Measurements from ENCODE around the gene GRM1.

The GRM1 gene

DNA sequence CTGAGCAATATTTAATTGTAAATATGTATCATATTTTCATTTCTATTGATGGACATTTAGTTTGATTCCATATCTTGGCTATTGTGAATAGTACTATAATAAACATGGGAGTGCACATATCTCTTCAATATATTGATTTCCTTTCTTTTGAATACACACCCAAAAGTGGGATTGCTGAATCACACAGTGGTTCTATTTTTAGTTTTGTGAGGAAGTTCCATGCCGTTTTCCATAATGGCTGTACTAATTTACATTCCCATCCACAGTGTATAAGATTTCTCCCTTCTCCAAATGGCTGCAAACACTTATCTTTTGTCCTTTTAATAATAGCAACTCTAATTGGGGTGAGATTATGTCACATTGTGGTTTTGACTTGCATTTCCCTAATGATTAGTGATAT, 428.0 kb downstream of the GRM1 start:
- DNase-seq (ENCODE audit: low read depth in 1 of 2, low spot score in 1 of 2), result no peak
- TF ChIP-seq SPI1 (IDR thresholded peaks at IDR 0.05; ENCODE audit: borderline replicate concordance, low read depth) (no peak), POLR2AphosphoS5 (IDR thresholded peaks at IDR 0.05; ENCODE audit: low read depth) (no peak), GABPA (IDR thresholded peaks at IDR 0.05; ENCODE audit: low read depth) (no peak)
- TF ChIP-seq, protein P1, sequence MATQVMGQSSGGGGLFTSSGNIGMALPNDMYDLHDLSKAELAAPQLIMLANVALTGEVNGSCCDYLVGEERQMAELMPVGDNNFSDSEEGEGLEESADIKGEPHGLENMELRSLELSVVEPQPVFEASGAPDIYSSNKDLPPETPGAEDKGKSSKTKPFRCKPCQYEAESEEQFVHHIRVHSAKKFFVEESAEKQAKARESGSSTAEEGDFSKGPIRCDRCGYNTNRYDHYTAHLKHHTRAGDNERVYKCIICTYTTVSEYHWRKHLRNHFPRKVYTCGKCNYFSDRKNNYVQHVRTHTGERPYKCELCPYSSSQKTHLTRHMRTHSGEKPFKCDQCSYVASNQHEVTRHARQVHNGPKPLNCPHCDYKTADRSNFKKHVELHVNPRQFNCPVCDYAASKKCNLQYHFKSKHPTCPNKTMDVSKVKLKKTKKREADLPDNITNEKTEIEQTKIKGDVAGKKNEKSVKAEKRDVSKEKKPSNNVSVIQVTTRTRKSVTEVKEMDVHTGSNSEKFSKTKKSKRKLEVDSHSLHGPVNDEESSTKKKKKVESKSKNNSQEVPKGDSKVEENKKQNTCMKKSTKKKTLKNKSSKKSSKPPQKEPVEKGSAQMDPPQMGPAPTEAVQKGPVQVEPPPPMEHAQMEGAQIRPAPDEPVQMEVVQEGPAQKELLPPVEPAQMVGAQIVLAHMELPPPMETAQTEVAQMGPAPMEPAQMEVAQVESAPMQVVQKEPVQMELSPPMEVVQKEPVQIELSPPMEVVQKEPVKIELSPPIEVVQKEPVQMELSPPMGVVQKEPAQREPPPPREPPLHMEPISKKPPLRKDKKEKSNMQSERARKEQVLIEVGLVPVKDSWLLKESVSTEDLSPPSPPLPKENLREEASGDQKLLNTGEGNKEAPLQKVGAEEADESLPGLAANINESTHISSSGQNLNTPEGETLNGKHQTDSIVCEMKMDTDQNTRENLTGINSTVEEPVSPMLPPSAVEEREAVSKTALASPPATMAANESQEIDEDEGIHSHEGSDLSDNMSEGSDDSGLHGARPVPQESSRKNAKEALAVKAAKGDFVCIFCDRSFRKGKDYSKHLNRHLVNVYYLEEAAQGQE (IDR thresholded peaks at IDR 0.05; ENCODE audit: insufficient replicate concordance, low read depth), result no peak
- TF ChIP-seq, protein P2, sequence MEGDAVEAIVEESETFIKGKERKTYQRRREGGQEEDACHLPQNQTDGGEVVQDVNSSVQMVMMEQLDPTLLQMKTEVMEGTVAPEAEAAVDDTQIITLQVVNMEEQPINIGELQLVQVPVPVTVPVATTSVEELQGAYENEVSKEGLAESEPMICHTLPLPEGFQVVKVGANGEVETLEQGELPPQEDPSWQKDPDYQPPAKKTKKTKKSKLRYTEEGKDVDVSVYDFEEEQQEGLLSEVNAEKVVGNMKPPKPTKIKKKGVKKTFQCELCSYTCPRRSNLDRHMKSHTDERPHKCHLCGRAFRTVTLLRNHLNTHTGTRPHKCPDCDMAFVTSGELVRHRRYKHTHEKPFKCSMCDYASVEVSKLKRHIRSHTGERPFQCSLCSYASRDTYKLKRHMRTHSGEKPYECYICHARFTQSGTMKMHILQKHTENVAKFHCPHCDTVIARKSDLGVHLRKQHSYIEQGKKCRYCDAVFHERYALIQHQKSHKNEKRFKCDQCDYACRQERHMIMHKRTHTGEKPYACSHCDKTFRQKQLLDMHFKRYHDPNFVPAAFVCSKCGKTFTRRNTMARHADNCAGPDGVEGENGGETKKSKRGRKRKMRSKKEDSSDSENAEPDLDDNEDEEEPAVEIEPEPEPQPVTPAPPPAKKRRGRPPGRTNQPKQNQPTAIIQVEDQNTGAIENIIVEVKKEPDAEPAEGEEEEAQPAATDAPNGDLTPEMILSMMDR (IDR thresholded peaks at IDR 0.05; ENCODE audit: insufficient read depth, low read length), result no peak
- Histone ChIP-seq H3K27me3 (ENCODE audit: insufficient read depth, poor library complexity, severe bottlenecking) (no peaks in the 10 kb centered on the region), H3K27ac (replicated peaks) (no peak overlapping the region), H3K4me3 (replicated peaks; ENCODE audit: insufficient read depth, low read length) (no peak overlapping the region)

DNA sequence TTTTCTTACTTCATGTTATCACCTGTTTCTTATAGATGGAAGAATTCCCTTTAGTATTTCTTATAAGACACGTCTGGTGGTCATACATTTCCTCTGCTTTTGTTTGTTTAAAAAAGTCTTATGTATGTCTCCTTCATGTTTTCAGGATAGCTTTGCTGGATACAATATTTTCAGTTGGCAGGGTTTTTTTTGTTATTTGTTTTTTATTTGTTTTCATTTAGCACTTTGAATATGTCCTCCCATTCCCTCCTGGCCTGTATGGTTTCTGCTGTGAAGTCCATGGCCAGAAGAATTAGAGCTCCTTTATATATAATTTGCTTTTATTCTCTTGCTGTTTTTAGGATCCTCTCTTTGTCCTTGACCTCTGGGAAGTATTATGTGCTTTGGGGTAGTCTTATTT, 432.1 kb downstream of the GRM1 start:
- Histone ChIP-seq H3K27ac (replicated peaks) (no peak overlapping the region), H3K27me3 (ENCODE audit: insufficient read depth, poor library complexity, severe bottlenecking) (no peaks in the 10 kb centered on the region), H3K4me3 (replicated peaks; ENCODE audit: insufficient read depth, low read length) (no peak overlapping the region)
- TF ChIP-seq SPI1 (IDR thresholded peaks at IDR 0.05; ENCODE audit: borderline replicate concordance, low read depth), result no peak
- TF ChIP-seq GABPA (IDR thresholded peaks at IDR 0.05; ENCODE audit: low read depth), result no peak
- TF ChIP-seq, protein P2 (IDR thresholded peaks at IDR 0.05; ENCODE audit: insufficient read depth, low read length), result no peak
- no peak for TF ChIP-seq POLR2AphosphoS5 (IDR thresholded peaks at IDR 0.05; ENCODE audit: low read depth)
- DNase-seq (ENCODE audit: low read depth in 1 of 2, low spot score in 1 of 2), result no peak

DNA sequence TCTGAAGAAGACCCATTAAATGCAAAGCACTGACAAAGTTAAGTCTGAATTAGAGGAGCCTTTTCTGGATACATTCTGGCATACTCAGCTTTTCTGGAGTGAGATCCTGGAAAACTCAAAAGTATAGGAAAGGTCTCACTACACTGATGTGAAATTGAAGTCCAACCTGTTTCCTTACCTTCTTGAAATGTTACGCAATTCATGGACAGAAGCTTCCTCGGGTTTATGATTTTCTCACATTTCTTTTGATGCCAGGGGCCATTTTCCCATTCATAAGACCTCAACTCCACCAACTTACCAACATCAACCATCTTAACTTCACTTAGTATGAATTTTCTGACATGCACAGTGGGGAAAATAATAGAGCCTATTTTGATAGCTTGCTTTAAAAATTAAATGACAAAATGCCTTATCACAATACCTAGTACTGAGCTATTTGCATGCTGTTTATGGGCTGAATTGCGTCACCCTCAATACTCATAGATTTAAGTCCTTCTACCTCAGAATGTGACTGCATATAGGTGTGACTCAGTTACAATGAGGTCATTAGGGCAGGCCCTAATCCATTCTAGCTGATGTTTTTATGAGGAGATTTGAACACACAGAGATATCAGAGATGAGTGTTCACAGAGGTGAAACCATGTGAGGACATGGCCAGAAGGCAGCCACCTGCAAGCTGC, 441.4 kb downstream of the GRM1 start:
- DNase-seq (ENCODE audit: low read depth in 1 of 2, low spot score in 1 of 2), result no peak
- H3K27me3 ChIP-seq (ENCODE audit: insufficient read depth, poor library complexity, severe bottlenecking), result no peaks in the 10 kb centered on the region
- TF ChIP-seq POLR2AphosphoS5 (IDR thresholded peaks at IDR 0.05; ENCODE audit: low read depth), result no peak
- TF ChIP-seq, protein P2 (IDR thresholded peaks at IDR 0.05; ENCODE audit: insufficient read depth, low read length), result no peak
- no peak for TF ChIP-seq SPI1 (IDR thresholded peaks at IDR 0.05; ENCODE audit: borderline replicate concordance, low read depth)
- TF ChIP-seq, protein P1 (IDR thresholded peaks at IDR 0.05; ENCODE audit: insufficient replicate concordance, low read depth), result no peak
- no peak for TF ChIP-seq GABPA (IDR thresholded peaks at IDR 0.05; ENCODE audit: low read depth)
- no peak overlapping the region for H3K4me3 ChIP-seq (replicated peaks; ENCODE audit: insufficient read depth, low read length)
- no peak overlapping the region for H3K27ac ChIP-seq (replicated peaks)

DNA sequence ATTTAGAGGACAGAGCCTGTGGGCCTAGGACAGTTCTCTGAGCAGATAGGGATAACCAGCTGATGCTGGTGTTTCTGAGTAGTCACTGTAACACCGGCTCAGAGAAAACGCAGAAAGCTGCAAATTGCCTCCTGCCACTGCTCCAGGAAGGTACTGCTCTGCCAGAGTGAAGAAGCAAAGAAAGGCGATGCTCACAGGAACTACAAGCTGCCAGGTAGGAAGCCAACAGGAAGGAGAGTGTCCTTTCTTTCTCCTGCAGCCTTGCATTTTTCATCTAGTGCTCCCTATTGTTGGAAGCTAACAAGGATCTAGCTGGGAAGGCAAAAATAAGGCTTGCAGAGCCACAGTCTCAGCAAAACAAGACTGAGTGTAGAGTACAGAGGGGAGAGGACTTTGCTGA, 444.1 kb downstream of the GRM1 start:
- Histone ChIP-seq H3K4me3 (replicated peaks; ENCODE audit: insufficient read depth, low read length) (no peak overlapping the region), H3K27ac (replicated peaks) (no peak overlapping the region), H3K27me3 (ENCODE audit: insufficient read depth, poor library complexity, severe bottlenecking) (no peaks in the 10 kb centered on the region)
- TF ChIP-seq, protein P2 (IDR thresholded peaks at IDR 0.05; ENCODE audit: insufficient read depth, low read length), result no peak
- no peak for TF ChIP-seq GABPA (IDR thresholded peaks at IDR 0.05; ENCODE audit: low read depth)
- no peak for TF ChIP-seq POLR2AphosphoS5 (IDR thresholded peaks at IDR 0.05; ENCODE audit: low read depth)
- TF ChIP-seq, protein P1 (IDR thresholded peaks at IDR 0.05; ENCODE audit: insufficient replicate concordance, low read depth), result no peak
- TF ChIP-seq SPI1 (IDR thresholded peaks at IDR 0.05; ENCODE audit: borderline replicate concordance, low read depth), result no peak
- no peak for DNase-seq (ENCODE audit: low read depth in 1 of 2, low spot score in 1 of 2)

All from HL-60 (cell line).